B cell (primary cell): ENCODE measurements around the gene KCNH6. TPM values are rescaled to one million over a fixed set of nuclear protein-coding genes. Genes with fewer than 3 reads are reported as not detected.

Experiments
- ATAC-seq: fragments of 200-7000 bp; cut with Tn5 transposase; one replicate; pipeline ENCODE4 v1.10.0; 2021; ENCODE audit warnings: low read depth, mild to moderate bottlenecking, moderate number of reproducible peaks, moderate library complexity
- CTCF ChIA-PET: fragments of 350-600 bp; sonication (Branson Sonifier 250); formaldehyde crosslinking; loops from one replicate; lab custom pipeline; 2021; ENCODE audit warnings: antibody characterized with exemption, inconsistent platforms; lab: Charles Lee
- POLR2A ChIA-PET: fragments of 350-600 bp; sonication (Branson Sonifier 250); formaldehyde crosslinking; loops from one replicate; lab custom pipeline; 2021; ENCODE audit warnings: antibody characterized with exemption; lab: Charles Lee
- DNase-seq: peaks from one replicate; pipeline ENCODE4 v3.0.0; 2013
- H2AFZ ChIP-seq: 2 replicates; pipeline ENCODE4 v1.6.1; 2012; ENCODE audit warnings: mild to moderate bottlenecking, low read depth, low read length; ENCODE audit not compliant: insufficient read depth, poor library complexity, severe bottlenecking
- H3K27ac ChIP-seq, 2 donors: 1 replicate in 1 of 2; 2 replicates in 1 of 2; pipeline ENCODE4 v1.5.1; 2012 to 2013; ENCODE audit warnings: low read length in 2 of 2, mild to moderate bottlenecking in 2 of 2, moderate library complexity in 1 of 2
- H3K27me3 ChIP-seq, 4 experiments: fragments of 200-600 bp in 1 of 4; sonication (generic) in 1 of 4; replicated peaks in 1 of 4; 1 replicate in 2 of 4; 2 replicates in 2 of 4; pipeline versions ENCODE4 v1.6.1 to v1.7.0; 2013 to 2016; ENCODE audit warnings: low read length in 3 of 4, mild to moderate bottlenecking in 2 of 4, mixed read lengths in 1 of 4, moderate library complexity in 1 of 4; ENCODE audit not compliant: insufficient read depth in 4 of 4, control insufficient read depth in 3 of 4; ENCODE audit errors: control extremely low read depth in 1 of 4
- H3K36me3 ChIP-seq, 2 experiments: replicated peaks in 1 of 2; 1 replicate in 1 of 2; 2 replicates in 1 of 2; pipeline versions ENCODE4 v1.6.1 to v1.7.1; 2013; ENCODE audit warnings: low read length in 1 of 2; ENCODE audit not compliant: insufficient read depth in 2 of 2, control insufficient read depth in 1 of 2; ENCODE audit errors: control extremely low read depth in 1 of 2, extremely low read depth in 1 of 2
- H3K4me1 ChIP-seq, 2 donors: fragments of 200-600 bp in 1 of 2; sonication (generic) in 1 of 2; 1 replicate in 1 of 2; 2 replicates in 1 of 2; pipeline versions ENCODE4 v1.5.1 to v1.6.1; 2013 to 2017; ENCODE audit warnings: low read length in 2 of 2; ENCODE audit not compliant: control insufficient read depth in 2 of 2, insufficient read depth in 2 of 2
- H3K4me2 ChIP-seq: replicated peaks from 2 replicates; pipeline ENCODE3; 2012; ENCODE audit warnings: mild to moderate bottlenecking, low read depth, low read length; ENCODE audit not compliant: poor library complexity, severe bottlenecking
- H3K4me3 ChIP-seq, 5 experiments: fragments of 200-600 bp in 1 of 5; sonication (generic) in 1 of 5; 1 replicate in 3 of 5; 2 replicates in 2 of 5; pipeline versions ENCODE4 v1.5.1 to v1.7.0; 2011 to 2016; ENCODE audit warnings: low read length in 4 of 5, mild to moderate bottlenecking in 4 of 5, low read depth in 2 of 5, control low read depth in 1 of 5, moderate library complexity in 1 of 5; ENCODE audit not compliant: insufficient read depth in 1 of 5; ENCODE audit errors: control extremely low read depth in 1 of 5, extremely low read depth in 1 of 5
- H3K79me2 ChIP-seq: fragments of 200-600 bp; sonication (generic); one replicate; pipeline ENCODE4 v1.6.0; 2016; ENCODE audit warnings: low read length; ENCODE audit not compliant: control insufficient read depth, insufficient read depth
- H3K9ac ChIP-seq: fragments of 200-600 bp; sonication (generic); 2 replicates; pipeline ENCODE4 v1.6.1; 2017; ENCODE audit warnings: mild to moderate bottlenecking, low read length, moderate library complexity
- H3K9me3 ChIP-seq, 3 donors: one replicate each; pipeline versions ENCODE4 v1.6.1 to v1.7.1; 2013; ENCODE audit warnings: low read length in 2 of 3; ENCODE audit not compliant: control insufficient read depth in 2 of 3, insufficient read depth in 1 of 3; ENCODE audit errors: control extremely low read depth in 1 of 3
- H4K20me1 ChIP-seq: 2 replicates; pipeline ENCODE4 v1.6.0; 2012; ENCODE audit warnings: mild to moderate bottlenecking, low read length; ENCODE audit not compliant: insufficient read depth, control insufficient read depth, poor library complexity, severe bottlenecking
- H3K27ac Mint-ChIP-seq: one replicate; pipeline ENCODE4 v1.8.0; 2021; ENCODE audit warnings: mixed read lengths
- H3K27me3 Mint-ChIP-seq: one replicate; pipeline ENCODE4 v1.8.0; 2021; ENCODE audit warnings: mixed read lengths
- H3K4me1 Mint-ChIP-seq: one replicate; pipeline ENCODE4 v1.8.0; 2021; ENCODE audit warnings: mixed read lengths
- H3K4me3 Mint-ChIP-seq: one replicate; pipeline ENCODE4 v1.8.0; 2021; ENCODE audit warnings: mixed read lengths
- H3K9me3 Mint-ChIP-seq: one replicate; pipeline ENCODE4 v1.8.0; 2022; ENCODE audit warnings: mixed read lengths; ENCODE audit not compliant: insufficient read depth
- CTCF ChIP-seq: fragments of 200-600 bp; IDR thresholded peaks from one replicate; pipeline ENCODE4 v1.8.0; 2022; ENCODE audit warnings: antibody characterized with exemption, mild to moderate bottlenecking
- EZH2 ChIP-seq: IDR thresholded peaks from 2 replicates; pipeline ENCODE4 v1.6.1; 2012; ENCODE audit warnings: borderline replicate concordance, low read depth, mild to moderate bottlenecking, moderate library complexity, low read length; ENCODE audit not compliant: insufficient read depth, poor library complexity, severe bottlenecking
- WGBS: methylation state at CpG from one replicate; pipeline ENCODE4 v1.1.5; 2013; ENCODE audit warnings: missing lambda C conversion rate; ENCODE audit not compliant: insufficient coverage; 5-methylcytosine and 5-hydroxymethylcytosine counted together
- intact Hi-C: fragments of 100-400 bp; cut with micrococcal nuclease; formaldehyde crosslinking; loops from one replicate; pipeline ENCODE4 v1.10.0; 2022
- polyA plus RNA-seq: library from polyadenylated mRNA; depleted of rRNA; stranded (reverse); fragments of >200 nt; gene quantifications from 2 replicates; pipeline ENCODE4 v1.2.3, GENCODE V29; 2012
- total RNA-seq, 2 donors: library from RNA; stranded (reverse); fragments of 120-200 nt in 1 of 2; gene quantifications; 1 replicate in 1 of 2; 2 replicates in 1 of 2; pipeline versions ENCODE4 v1.2.3 to v1.2.4, GENCODE V29; 2013 to 2022

KCNH6 gene
- total and polyA plus RNA-seq, 2 donors (not counting 1 experiment from before 2014, with no cell fraction given): not detected

DNA sequence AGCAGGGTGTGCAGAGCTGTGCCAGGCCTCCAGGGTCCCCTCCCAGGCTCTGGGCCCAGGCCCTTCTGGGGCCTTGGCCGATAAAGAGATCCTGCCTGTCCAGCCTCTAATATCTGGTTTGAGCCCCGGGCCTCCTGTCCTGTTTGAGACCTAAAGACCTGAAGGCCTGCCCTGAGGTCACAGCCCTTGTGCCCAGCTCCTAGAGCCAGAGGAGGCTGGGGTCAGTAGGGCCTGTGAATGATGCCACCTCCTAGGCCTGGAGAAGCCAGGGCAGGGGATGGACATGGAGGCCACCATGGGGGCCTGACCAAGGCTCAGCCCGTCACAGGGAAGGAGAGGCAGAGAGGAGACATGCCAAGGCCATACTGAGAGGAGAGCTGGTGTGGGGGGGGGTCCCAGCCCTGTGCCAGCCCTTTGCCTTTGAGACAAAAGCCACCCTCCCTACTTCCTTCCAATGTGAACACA, 7.4 kb downstream of the KCNH6 start:
- ATAC-seq (no peak), DNase-seq (no peak)
- Histone ChIP-seq H3K9ac (no peak overlapping the region), H3K9me3 (no peaks in the 10 kb centered on the region), H3K4me1 (no peaks in the 10 kb centered on the region), H2AFZ (no peak overlapping the region), H3K4me3 (no peak overlapping the region), H3K79me2 (no peaks in the 10 kb centered on the region), H4K20me1 (no peaks in the 10 kb centered on the region), H3K4me2 (no peak overlapping the region), H3K36me3 (no peaks in the 10 kb centered on the region), H3K27me3 (peaks cover 0 to 3% (median 0%) of the 10 kb centered on the region in 4 experiments), H3K27ac (no peak overlapping the region)
- ChIA-PET CTCF (interaction anchor here (1.0 to 1.2 kb wide), 2 partner anchors 52 to 105 kb away, joined by 3 to 4 read pairs; no protein-coding TSS in a partner anchor), POLR2A (no interaction called here)
- H3K27me3 Mint-ChIP-seq: peaks cover 9% of the 10 kb centered on the region
- no peaks in the 10 kb centered on the region for H3K4me1 Mint-ChIP-seq
- H3K4me3 Mint-ChIP-seq: no peak overlapping the region
- H3K9me3 Mint-ChIP-seq: no peaks in the 10 kb centered on the region
- no peak overlapping the region for H3K27ac Mint-ChIP-seq
- intact Hi-C loops: no loop called here
- TF ChIP-seq CTCF: no peak
- TF ChIP-seq EZH2: no peak
- WGBS: 78% methylated on average over 3 of the region's 3 CpGs

GRCh38 chr17:63531022-63531965, 8.1 kb downstream of the KCNH6 start:
- ChIA-PET CTCF (interaction anchor here (1.2 kb wide), 1 partner anchor 106 kb away, joined by 4 read pairs; no protein-coding TSS in a partner anchor), POLR2A (no interaction called here)
- no peaks in the 10 kb centered on the region for H3K79me2 ChIP-seq
- DNase-seq: no peak
- no peak overlapping the region for H3K4me2 ChIP-seq
- no peak overlapping the region for H3K4me3 ChIP-seq
- H3K4me1 Mint-ChIP-seq: no peaks in the 10 kb centered on the region
- no peaks in the 10 kb centered on the region for H3K36me3 ChIP-seq
- no peaks in the 10 kb centered on the region for H3K9me3 ChIP-seq
- H3K9me3 Mint-ChIP-seq: no peaks in the 10 kb centered on the region
- no peak overlapping the region for H3K4me3 Mint-ChIP-seq
- TF ChIP-seq EZH2 (no peak), CTCF (no peak)
- no peaks in the 10 kb centered on the region for H4K20me1 ChIP-seq
- H3K27me3 ChIP-seq: peaks cover 0 to 3% (median 0%) of the 10 kb centered on the region in 4 experiments
- no peak overlapping the region for H2AFZ ChIP-seq
- H3K9ac ChIP-seq: no peak overlapping the region
- H3K27me3 Mint-ChIP-seq: peaks cover 12% of the 10 kb centered on the region
- no peak overlapping the region for H3K27ac ChIP-seq
- intact Hi-C loops: no loop called here
- H3K4me1 ChIP-seq: no peaks in the 10 kb centered on the region
- WGBS: 92% methylated on average over 10 of the region's 10 CpGs
- ATAC-seq: no peak
- no peak overlapping the region for H3K27ac Mint-ChIP-seq
